Measurements from ENCODE around the gene ZNF532.

- no peak for TF ChIP-seq CTCF (IDR thresholded peaks at IDR 0.05)
- TF ChIP-seq POLR2AphosphoS5 (IDR thresholded peaks at IDR 0.05), result no peak
- no peak for TF ChIP-seq POLR2A (IDR thresholded peaks at IDR 0.05)
Observed at GRCh38 chr18:58866773-58867150, 2.1 kb downstream of the ZNF532 start.
